GM23338 (cell line): Measurements from ENCODE around the gene OR5K3.

ENCODE experiments used
- CREB1 ChIP-seq: fragments of 250-450 bp; sonication (Bioruptor Pico); IDR thresholded peaks from 2 replicates; pipeline ENCODE4 v1.5.0; 2020; ENCODE audit warnings: low read depth, mild to moderate bottlenecking, moderate library complexity
- CTCF ChIP-seq, 2 experiments: fragments of 200-600 bp in 1 of 2; sonication (generic) in 1 of 2; conservative IDR thresholded peaks; 2 replicates each; pipeline versions ENCODE4 v1.5.1 to v1.6.1; 2016 to 2017; ENCODE audit warnings: antibody characterized with exemption in 2 of 2, low read depth in 2 of 2, mild to moderate bottlenecking in 2 of 2, moderate library complexity in 1 of 2
- EZH2 ChIP-seq: fragments of 200-600 bp; sonication (generic); IDR thresholded peaks from one replicate; pipeline ENCODE4 v1.8.0; 2017; ENCODE audit warnings: antibody characterized with exemption, mild to moderate bottlenecking, low read depth; ENCODE audit not compliant: unreplicated experiment
- EZH2phosphoT487 ChIP-seq: fragments of 200-600 bp; sonication (generic); IDR thresholded peaks from one replicate; pipeline ENCODE4 v1.8.1; 2018; ENCODE audit warnings: antibody characterized with exemption; ENCODE audit not compliant: unreplicated experiment
- POLR2AphosphoS5 ChIP-seq: IDR thresholded peaks from 2 replicates; pipeline ENCODE4 v1.6.1; 2016; ENCODE audit warnings: antibody characterized with exemption, low read depth
- REST ChIP-seq: IDR thresholded peaks from one replicate; pipeline ENCODE4 v1.6.1; 2018; ENCODE audit warnings: antibody characterized with exemption; ENCODE audit not compliant: unreplicated experiment
- STAT1 ChIP-seq: IDR thresholded peaks from one replicate; pipeline ENCODE4 v1.6.1; 2016; ENCODE audit warnings: antibody characterized with exemption; ENCODE audit not compliant: unreplicated experiment
- ZNF114 ChIP-seq: fragments of 250-450 bp; sonication (Bioruptor Pico); IDR thresholded peaks from 2 replicates; pipeline ENCODE4 v1.5.0; 2020; ENCODE audit warnings: mild to moderate bottlenecking, moderate library complexity
- TF ChIP-seq, protein P1 (sequence below): fragments of 250-450 bp; sonication (Bioruptor Pico); IDR thresholded peaks from 2 replicates; pipeline ENCODE4 v1.5.0; 2020; ENCODE audit warnings: mild to moderate bottlenecking, moderate library complexity

DNA sequence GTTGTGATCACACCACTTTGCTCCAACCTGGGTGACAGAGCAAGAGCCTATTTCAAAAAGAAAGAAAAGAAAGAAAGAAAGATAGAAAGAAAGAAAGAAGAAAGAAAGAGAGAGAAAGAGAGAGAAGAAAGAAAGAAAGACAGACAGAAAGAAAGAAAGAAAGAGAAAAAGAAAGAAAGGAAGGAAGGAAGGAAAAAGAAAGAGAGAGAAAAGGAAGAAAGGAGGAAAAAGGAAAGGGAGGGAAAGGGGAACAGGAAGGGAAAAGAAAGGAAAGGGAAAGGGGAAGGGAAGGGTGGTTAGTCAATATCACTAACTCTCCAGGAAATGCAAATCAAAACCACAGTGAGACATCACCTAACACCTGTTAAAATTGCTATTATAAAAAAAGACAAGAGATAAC, 18.6 kb upstream of the OR5K3 start:
- no peak for TF ChIP-seq EZH2phosphoT487
- TF ChIP-seq CTCF (conservative IDR thresholded peaks at IDR 0.05; ENCODE audit: low read depth in 2 of 2), result no peak
- TF ChIP-seq EZH2, result no peak
- TF ChIP-seq CREB1 (CRISPR knock-in tag), result no peak
- TF ChIP-seq, protein P1, sequence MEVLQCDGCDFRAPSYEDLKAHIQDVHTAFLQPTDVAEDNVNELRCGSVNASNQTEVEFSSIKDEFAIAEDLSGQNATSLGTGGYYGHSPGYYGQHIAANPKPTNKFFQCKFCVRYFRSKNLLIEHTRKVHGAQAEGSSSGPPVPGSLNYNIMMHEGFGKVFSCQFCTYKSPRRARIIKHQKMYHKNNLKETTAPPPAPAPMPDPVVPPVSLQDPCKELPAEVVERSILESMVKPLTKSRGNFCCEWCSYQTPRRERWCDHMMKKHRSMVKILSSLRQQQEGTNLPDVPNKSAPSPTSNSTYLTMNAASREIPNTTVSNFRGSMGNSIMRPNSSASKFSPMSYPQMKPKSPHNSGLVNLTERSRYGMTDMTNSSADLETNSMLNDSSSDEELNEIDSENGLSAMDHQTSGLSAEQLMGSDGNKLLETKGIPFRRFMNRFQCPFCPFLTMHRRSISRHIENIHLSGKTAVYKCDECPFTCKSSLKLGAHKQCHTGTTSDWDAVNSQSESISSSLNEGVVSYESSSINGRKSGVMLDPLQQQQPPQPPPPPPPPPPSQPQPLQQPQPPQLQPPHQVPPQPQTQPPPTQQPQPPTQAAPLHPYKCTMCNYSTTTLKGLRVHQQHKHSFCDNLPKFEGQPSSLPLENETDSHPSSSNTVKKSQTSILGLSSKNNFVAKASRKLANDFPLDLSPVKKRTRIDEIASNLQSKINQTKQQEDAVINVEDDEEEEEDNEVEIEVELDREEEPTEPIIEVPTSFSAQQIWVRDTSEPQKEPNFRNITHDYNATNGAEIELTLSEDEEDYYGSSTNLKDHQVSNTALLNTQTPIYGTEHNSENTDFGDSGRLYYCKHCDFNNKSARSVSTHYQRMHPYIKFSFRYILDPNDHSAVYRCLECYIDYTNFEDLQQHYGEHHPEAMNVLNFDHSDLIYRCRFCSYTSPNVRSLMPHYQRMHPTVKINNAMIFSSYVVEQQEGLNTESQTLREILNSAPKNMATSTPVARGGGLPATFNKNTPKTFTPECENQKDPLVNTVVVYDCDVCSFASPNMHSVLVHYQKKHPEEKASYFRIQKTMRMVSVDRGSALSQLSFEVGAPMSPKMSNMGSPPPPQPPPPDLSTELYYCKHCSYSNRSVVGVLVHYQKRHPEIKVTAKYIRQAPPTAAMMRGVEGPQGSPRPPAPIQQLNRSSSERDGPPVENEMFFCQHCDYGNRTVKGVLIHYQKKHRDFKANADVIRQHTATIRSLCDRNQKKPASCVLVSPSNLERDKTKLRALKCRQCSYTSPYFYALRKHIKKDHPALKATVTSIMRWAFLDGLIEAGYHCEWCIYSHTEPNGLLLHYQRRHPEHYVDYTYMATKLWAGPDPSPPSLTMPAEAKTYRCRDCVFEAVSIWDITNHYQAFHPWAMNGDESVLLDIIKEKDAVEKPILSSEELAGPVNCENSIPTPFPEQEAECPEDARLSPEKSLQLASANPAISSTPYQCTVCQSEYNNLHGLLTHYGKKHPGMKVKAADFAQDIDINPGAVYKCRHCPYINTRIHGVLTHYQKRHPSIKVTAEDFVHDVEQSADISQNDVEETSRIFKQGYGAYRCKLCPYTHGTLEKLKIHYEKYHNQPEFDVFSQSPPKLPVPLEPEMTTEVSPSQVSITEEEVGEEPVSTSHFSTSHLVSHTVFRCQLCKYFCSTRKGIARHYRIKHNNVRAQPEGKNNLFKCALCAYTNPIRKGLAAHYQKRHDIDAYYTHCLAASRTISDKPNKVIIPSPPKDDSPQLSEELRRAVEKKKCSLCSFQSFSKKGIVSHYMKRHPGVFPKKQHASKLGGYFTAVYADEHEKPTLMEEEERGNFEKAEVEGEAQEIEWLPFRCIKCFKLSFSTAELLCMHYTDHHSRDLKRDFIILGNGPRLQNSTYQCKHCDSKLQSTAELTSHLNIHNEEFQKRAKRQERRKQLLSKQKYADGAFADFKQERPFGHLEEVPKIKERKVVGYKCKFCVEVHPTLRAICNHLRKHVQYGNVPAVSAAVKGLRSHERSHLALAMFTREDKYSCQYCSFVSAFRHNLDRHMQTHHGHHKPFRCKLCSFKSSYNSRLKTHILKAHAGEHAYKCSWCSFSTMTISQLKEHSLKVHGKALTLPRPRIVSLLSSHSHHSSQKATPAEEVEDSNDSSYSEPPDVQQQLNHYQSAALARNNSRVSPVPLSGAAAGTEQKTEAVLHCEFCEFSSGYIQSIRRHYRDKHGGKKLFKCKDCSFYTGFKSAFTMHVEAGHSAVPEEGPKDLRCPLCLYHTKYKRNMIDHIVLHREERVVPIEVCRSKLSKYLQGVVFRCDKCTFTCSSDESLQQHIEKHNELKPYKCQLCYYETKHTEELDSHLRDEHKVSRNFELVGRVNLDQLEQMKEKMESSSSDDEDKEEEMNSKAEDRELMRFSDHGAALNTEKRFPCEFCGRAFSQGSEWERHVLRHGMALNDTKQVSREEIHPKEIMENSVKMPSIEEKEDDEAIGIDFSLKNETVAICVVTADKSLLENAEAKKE (CRISPR knock-in tag), result no peak
- TF ChIP-seq POLR2AphosphoS5, result no peak
- TF ChIP-seq REST, result no peak
- no peak for TF ChIP-seq ZNF114 (CRISPR knock-in tag)
- TF ChIP-seq STAT1, result no peak
